ENCODE data around the gene LRRC27.
"Not testable (repeated sequence)": the region's sequence is repeated elsewhere in the genome, so short reads cannot be mapped to it uniquely, and the experiment has no call there.

LRRC27 gene

GRCh38 chr10:132377326-132377725, 45.3 kb downstream of the LRRC27 start:
- DNase-seq (ENCODE audit: extremely low spot score): no peak
- POLR2A ChIA-PET: no interaction called here
- CTCF ChIA-PET: interaction anchor here (0.8 kb wide), 1 partner anchor 24 kb away, joined by 3 read pairs; no protein-coding TSS in a partner anchor
- TF ChIP-seq, protein P1, sequence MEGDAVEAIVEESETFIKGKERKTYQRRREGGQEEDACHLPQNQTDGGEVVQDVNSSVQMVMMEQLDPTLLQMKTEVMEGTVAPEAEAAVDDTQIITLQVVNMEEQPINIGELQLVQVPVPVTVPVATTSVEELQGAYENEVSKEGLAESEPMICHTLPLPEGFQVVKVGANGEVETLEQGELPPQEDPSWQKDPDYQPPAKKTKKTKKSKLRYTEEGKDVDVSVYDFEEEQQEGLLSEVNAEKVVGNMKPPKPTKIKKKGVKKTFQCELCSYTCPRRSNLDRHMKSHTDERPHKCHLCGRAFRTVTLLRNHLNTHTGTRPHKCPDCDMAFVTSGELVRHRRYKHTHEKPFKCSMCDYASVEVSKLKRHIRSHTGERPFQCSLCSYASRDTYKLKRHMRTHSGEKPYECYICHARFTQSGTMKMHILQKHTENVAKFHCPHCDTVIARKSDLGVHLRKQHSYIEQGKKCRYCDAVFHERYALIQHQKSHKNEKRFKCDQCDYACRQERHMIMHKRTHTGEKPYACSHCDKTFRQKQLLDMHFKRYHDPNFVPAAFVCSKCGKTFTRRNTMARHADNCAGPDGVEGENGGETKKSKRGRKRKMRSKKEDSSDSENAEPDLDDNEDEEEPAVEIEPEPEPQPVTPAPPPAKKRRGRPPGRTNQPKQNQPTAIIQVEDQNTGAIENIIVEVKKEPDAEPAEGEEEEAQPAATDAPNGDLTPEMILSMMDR (IDR thresholded peaks at IDR 0.05; ENCODE audit: control extremely low read depth, extremely low read depth, low read depth, missing control alignments): no peak

- POLR2A ChIA-PET; CTCF ChIA-PET; DNase-seq (ENCODE audit: extremely low spot score): not testable (repeated sequence)
These were observed 47.0 kb downstream of the LRRC27 start for GRCh38 chr10:132379026-132379425.

DNA sequence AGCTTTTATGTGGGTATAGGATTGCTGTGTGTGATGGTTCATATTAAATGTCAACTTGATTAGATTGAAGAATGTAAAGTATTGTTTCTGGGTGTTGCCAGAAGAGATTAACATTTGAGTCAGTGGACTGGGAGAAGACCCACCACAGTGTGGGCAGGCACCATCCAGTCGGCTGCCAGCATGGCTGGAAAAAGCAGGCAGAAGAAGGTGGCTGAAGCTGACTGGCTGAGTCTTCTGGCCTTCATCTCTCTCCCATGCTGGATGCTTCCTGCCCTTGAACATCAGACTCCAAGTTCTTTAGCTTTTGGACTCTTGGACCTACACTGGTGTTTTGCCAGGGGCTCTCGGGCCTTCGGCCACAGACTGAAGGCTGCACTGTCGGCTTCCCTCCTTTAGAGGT, 49.0 kb downstream of the LRRC27 start:
- DNase-seq (ENCODE audit: extremely low spot score); POLR2A ChIA-PET: not testable (repeated sequence)
- CTCF ChIA-PET: interaction anchor here (1.4 kb wide), 1 partner anchor 10 kb away, joined by 4 read pairs; no protein-coding TSS in a partner anchor

GRCh38 chr10:132381741-132382140, 49.7 kb downstream of the LRRC27 start:
- TF ChIP-seq, protein P1 (IDR thresholded peaks at IDR 0.05; ENCODE audit: control extremely low read depth, extremely low read depth, low read depth, missing control alignments): no peak
- ChIA-PET POLR2A (no interaction called here), CTCF (interaction anchor here (1.4 kb wide), 1 partner anchor 10 kb away, joined by 4 read pairs; no protein-coding TSS in a partner anchor)
- no peak for DNase-seq (ENCODE audit: extremely low spot score)

DNA sequence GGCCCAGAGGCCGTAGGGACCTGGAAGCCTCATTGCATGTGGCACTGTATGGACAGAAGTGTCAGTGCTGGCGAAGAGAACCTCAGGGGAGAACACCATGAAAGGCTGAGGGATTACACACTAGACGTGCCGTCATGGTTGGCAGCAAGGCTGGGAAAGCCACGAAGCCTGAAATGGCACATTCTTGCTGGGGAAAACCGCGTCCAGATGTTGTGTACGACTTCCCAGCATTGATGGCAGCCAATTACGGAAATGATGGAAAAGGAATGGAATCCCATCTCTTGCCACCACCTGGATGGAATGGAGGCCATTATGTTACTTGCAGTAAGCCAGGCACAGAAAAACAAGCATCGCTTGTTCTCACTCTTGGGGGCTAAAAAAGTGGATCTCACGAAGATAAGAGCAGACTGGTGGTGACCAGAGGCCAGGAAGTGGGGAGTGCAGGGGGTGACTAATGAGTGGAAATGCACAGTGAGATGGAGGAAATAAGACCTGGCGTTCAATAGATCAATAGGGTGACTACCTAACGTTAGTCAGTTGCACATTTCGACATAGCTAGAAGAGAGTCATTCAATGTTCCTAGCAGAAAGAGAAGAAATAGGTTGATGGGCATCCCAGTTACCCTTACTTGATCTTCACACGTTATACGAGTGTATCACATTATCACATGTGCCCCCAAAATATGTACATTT, 50.4 kb downstream of the LRRC27 start:
- POLR2A ChIA-PET: no interaction called here
- no peak for DNase-seq (ENCODE audit: extremely low spot score)
- CTCF ChIA-PET: interaction anchor here (1.2 kb wide), 1 partner anchor 73 kb away, joined by 3 read pairs; no protein-coding TSS in a partner anchor
- TF ChIP-seq, protein P1 (IDR thresholded peaks at IDR 0.05; ENCODE audit: control extremely low read depth, extremely low read depth, low read depth, missing control alignments): no peak

DNA sequence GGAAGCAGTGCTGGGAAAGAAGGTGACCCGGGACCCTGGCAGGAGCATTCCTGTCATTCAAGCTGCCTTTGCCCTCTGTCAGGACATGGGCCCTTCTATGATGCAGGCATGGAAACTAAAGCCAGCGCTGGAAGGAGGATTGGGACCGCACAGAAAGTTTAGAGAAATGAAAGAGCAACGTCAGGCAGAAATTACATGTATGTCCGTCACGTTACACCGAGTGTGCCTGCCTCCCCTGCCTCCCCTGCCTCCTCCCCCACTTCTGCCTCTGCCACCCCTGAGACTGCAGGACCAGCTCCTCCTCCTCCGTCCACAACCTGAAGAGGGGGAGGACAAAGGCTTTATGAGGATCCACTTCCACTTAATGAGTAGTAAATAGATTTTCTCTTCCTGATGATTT, 51.1 kb downstream of the LRRC27 start:
- no peak for DNase-seq (ENCODE audit: extremely low spot score)
- ChIA-PET POLR2A (no interaction called here), CTCF (interaction anchor here (1.2 kb wide), 1 partner anchor 72 kb away, joined by 3 read pairs; no protein-coding TSS in a partner anchor)
- TF ChIP-seq, protein P1 (IDR thresholded peaks at IDR 0.05; ENCODE audit: control extremely low read depth, extremely low read depth, low read depth, missing control alignments): no peak

DNA sequence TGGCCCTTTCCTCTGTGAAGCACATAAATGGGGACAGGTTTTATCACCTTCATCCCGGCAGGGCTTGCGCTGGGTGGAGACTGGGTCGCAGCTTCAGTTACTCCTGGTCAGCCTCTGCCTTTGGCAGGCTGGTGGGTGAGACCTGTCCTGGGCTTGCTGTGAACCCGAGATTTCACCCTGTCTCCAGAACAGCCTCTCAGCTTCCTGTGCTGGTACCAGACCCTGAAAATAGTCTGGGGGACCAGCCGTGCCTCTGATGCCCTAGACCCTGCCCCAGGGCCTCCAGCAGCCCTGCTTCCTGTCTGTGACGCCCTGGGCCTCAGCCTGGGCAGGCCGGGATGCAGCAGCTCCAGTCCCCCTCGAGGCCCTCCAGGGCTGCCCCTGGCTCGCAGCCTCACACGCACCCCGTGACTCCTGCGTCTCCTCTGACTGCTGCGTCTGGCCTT, 51.8 kb downstream of the LRRC27 start:
- TF ChIP-seq, protein P1 (IDR thresholded peaks at IDR 0.05; ENCODE audit: control extremely low read depth, extremely low read depth, low read depth, missing control alignments): no peak
- DNase-seq (ENCODE audit: extremely low spot score): no peak
- ChIA-PET POLR2A (no interaction called here), CTCF (interaction anchor here (1.2 kb wide), 1 partner anchor 72 kb away, joined by 3 read pairs; no protein-coding TSS in a partner anchor)

Measured in GM10248 (cell line).